GM12873 (cell line): ENCODE measurements around the gene CNTNAP2.

ENCODE experiments used
- CTCF ChIP-seq: IDR thresholded peaks from 2 replicates; pipeline ENCODE4 v1.5.1; 2012; ENCODE audit warnings: low read depth, mild to moderate bottlenecking, moderate library complexity, low read length, control low read depth; ENCODE audit not compliant: insufficient read depth; ENCODE audit errors: missing control alignments

CNTNAP2 gene

DNA sequence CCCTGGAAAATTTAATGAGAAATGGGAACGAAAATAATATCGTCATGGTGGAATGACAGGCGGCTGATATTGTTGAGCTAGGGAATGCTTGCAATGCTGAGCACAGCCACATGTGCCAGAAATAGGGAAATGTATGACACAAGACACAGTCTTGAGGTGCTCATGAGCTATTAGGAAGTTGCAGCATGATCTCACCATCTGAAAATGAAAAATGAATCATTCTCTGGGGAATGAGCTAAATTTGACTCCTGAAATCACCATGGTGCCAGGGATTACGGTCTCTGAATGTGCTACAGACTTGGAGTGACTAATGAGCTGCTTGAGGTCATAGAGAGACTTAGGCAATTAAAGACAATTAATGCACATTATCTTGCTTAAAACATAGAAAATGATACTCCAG is 845.0 kb downstream of the CNTNAP2 start:
- TF ChIP-seq CTCF: no peak

- no peak for TF ChIP-seq CTCF
These were observed 849.7 kb downstream of the CNTNAP2 start for GRCh38 chr7:146966274-146966673.

DNA sequence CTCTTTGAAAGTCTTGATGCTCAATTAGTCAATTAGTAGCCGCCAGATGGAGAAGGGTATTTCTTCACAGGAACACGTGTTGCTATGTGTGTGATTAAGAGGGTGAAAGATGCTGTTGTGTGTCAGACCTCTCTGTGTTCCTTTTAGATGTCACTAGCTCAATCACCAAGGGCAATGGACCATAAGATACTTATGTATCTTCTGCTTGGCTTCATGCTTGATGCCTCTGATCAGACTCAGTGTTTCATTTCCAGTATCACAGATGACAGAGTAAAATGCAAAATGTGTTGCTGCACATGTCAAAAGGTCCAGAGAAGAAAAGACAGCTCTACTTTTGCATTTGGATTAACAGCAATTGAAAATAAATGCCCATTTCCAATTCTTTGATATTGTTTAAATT is 865.9 kb downstream of the CNTNAP2 start:
- TF ChIP-seq CTCF: no peak

DNA sequence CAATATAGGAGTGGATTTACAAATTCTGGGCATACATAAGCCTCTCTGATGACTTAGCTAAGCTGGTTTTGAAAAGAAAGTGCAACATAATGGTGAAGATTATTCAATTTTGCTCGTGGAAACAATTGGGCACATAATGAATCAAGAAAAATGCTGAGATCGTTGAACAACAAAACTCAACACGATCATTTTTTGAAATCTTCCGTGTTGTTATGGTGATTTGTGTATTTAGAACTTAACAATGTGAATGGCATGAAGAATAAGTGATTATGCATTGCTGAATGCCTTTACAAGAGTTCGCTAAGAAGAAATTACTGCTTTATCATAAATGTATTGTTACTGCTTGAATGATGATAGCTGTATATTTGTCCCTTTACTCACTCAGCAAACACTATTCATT is 875.0 kb downstream of the CNTNAP2 start:
- TF ChIP-seq CTCF: no peak

DNA sequence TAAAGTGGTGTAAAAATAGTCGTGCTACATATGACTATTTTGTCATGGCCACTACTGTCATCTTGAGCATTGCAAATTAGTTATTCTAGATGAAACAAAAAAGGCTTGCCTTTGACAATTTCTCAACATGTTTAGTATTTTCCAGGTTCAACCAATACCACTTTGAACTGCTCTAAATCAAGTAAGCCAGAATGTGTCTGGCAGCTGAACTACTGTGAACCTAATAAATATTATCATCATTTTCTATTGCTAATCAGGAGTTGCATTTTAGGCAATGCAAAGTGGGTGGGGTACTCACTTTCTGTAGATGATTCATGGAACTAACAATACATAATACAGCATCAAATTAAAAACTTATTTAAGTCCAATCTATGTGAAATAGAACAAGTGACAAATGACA is 877.2 kb downstream of the CNTNAP2 start:
- no peak for TF ChIP-seq CTCF

DNA sequence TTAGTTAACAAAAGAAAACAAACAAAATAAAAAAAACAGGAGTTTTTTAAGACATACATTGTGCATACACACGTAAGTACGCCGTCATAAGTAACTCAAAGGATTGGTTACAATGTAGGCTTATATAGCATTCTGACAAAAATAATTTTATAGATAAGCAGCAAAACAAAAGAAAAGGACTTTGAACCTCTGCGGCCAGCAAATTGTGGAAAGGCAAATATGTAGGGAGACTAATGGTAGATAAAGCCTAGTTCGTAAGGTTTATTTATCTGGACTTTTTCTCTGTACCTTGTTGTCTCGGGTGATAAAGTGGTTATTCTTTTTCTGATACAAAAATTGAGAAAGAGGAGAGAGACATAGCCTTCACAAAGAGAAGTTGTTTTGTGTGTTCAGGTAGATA is 891.9 kb downstream of the CNTNAP2 start:
- TF ChIP-seq CTCF: no peak

GRCh38 chr7:147012666-147013065 is 896.1 kb downstream of the CNTNAP2 start:
- no peak for TF ChIP-seq CTCF
